Fibroblast of upper back skin (primary cell): ENCODE results near the gene ANK2.

Source experiments
- DNase-seq: peaks from one replicate; pipeline ENCODE4 v3.0.0-alpha.2; 2013

Gene ANK2

GRCh38 chr4:113101669-113102068, 52.2 kb downstream of the ANK2 start:
- peak; percentile 58 for DNase-seq

GRCh38 chr4:113103556-113103955, 54.1 kb downstream of the ANK2 start:
- DNase-seq: no peak

DNA sequence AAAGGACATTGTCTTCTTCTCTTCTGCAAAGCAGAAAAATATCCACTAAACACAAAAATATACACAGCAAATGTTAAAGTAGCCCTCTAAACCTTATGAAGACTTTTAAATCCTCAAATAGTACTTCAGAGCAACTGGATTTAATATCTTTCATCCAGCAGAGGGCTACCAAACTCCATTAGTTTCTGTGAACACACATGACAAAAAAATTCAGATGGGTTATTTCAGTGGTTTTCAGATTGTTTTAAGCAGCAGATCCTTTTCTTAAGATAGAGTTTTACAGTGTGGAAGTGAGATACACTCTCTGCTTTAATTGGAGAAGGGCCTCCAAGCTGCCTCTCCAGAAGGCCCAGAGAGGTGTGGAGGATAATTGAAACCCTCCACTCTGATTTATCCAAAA, 56.7 kb downstream of the ANK2 start:
- DNase-seq: peak; percentile 61

DNA sequence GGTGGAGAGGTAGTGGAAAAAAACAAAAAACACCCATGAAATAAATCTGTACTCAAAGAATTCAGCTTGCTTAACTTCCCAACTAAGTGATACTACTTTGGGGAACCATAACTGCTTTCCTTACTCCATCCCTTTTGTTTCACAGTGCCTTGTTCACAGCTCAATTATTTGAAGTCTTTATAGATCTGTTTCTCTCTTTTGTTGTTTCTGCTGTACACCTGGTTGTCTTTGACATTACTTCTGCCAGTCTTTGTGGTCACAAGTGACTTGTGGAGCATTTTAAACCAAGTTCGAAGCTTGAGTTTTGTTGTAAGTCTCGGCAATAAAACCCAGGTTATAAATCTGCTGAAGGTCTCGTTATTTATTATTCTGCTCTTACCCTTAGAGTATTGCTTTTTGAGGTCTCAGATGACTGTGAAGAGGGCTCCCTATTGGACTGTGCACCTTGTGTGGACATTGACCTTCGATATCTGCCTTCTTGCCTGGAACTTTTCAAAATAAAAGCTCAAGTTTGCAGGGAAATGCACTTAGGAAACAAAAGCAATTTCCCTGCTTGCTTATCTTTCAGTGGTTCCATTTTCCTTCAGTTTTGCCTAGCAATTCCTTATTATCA, 59.8 kb downstream of the ANK2 start:
- DNase-seq: no peak

DNA sequence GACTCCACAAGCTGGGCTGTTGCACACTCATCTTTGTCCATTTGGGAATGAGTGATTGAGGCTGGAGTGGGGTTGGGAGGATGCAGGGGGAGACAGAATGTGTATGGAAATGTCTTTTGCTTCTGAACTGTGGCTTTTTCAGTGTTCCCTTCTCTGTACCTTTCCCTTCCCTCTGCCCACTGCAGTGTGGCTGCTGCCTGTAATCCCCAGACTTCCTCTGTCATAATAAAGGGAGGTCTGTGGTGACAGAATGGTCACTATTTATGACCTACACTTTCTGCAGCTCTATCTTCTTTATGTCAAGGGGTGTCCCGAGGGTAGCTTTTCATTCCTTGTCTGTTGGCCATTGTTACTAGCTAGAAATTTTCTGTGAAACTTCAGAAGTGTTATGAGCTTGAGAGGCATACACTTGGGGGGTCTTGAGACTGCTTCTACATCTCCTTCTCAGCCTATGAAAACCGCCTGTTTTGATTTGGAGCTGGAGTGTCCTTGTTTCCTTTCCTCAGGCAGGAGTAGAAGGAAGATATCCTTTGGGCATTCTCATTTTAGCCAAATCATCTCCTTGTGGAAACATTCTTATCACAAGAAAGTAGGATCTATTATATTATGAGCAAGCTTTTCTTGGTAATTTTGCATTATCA, 63.0 kb downstream of the ANK2 start:
- DNase-seq: no peak

DNA sequence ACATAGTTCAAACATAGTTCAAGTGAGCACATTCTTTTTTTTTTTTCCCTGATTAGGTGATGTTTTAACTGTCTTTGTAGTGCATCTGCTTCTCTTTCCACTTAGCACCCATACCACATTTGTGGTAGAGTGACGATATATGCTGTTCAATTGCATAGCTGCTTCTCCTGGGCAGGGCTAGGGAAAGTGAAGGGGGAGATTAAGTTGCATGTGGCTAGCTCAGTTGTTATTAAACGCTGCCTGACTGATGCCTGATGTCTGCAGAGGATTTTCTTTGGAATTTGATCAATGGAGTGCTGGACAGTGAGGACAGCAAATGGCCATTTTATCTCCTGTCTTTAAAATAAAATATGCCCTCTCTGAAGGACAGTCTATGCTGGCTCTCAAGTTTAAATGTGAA, 63.7 kb downstream of the ANK2 start:
- no peak for DNase-seq

DNA sequence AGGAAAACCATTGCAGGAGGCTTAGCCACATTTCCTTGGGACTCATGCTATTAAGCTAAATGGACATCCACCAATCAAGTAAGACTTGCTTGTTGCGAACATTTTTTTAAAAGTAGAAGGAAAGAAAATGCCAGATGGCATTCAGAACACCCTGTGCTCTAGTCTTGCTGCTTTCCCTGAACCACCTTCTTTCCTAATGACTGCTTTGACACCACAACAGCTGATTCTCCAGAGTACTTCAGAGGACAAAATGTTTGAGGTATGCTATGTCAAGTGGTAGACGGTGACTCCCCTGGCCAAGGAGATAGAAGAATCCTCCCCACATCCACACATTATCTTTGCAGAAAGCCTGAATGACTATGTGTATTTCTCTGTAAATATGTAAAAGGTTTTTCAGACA, 65.4 kb downstream of the ANK2 start:
- DNase-seq: no peak

GRCh38 chr4:113116414-113117357, 67.2 kb downstream of the ANK2 start:
- peak; percentile 4 for DNase-seq

DNA sequence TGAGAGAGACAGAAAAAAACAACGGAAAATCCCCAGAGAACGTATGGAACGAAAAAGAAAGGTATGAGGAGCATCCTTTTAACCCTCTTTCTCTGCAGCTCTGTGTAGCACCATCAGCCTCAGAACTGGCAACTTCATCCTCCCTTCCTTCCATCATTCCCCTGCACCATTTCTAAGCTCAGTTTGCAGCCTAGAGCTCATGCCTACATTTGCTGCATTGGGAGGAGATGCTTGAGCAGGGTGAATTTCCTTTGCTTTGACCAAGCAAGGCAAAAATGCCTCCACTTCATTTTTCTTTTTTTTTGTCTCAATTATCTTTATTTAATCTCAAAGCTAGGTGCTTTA, 67.9 kb downstream of the ANK2 start:
- no peak for DNase-seq

GRCh38 chr4:113122066-113122465, 72.6 kb downstream of the ANK2 start:
- no peak for DNase-seq

DNA sequence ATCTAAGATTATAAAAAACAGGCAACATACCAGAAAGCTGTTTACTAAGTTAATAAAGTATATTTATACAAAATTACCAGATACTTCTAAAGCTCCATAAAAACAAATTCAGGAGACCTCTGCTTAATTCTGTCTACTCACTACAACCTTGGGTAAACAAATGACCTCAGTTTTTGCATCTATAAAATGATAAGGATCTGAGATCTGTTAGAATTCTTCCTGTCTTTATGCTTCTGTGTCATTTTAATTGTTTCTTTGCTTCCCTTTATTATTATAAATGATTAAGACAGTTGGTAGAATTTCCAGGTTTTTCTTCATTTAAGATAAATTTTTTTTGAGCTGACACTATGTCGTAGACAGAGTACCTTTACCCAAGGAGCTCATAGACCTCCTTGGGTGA, 76.0 kb downstream of the ANK2 start:
- DNase-seq: no peak

- DNase-seq: no peak
These were observed 81.7 kb downstream of the ANK2 start for GRCh38 chr4:113131136-113131535.

DNA sequence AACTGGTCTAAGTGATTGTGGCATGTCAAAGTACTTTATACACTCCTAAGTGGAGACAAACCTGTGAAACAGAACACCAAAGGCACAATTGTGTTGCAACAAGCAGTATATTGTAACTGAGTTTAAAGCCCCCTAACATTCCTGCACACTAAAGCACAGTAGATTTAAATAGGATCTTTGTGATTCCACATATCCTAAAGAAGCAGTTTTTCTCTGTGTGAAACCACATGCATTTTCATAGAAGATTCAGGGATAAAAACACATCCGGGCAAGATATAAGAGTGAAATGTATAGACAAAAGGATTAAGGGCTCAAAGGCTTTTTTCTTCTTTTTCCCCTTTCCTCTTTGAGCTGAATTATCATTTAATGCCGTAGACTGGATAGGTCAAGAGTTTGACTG, 82.2 kb downstream of the ANK2 start:
- no peak for DNase-seq

- DNase-seq: peak; percentile 54
These were observed 92.5 kb downstream of the ANK2 start for GRCh38 chr4:113141901-113142346.

DNA sequence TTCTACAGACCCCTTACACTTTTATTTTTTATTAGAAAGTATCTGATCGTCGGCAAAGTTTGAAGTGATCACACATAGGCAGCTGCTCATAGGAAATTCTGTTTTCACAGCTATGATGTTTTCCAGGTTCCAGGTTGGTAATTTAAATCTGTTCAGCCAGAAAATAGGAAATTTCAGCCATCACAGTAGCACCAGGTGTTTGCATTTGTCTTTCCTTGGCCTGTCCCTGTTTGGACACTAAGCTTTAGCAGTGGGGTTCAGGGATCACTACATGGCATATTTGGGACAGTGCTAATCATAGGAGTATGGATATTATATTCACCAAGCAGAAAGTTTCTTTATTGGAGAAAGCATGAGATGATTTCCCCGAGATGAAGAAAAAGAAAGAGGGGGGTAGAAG, 92.9 kb downstream of the ANK2 start:
- no peak for DNase-seq

DNA sequence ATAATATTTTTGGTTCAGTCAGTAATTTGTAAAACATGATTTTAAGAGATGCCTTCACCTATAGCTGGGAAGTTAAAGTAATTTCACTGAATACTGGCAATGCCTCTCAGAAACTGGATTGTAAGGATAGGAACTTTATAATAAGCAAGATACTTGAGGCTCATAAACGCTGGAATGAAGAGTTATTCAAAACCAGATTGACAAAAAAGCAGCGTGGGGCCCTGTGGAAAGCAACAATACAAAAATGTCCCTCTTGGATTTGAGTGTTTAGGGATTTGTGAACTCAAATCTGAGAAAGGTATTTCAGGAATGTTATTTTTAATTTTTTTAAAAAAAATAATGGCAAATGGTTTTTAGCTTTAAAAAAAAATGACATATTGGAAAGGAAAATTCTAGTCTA, 94.6 kb downstream of the ANK2 start:
- no peak for DNase-seq

GRCh38 chr4:113145147-113145518, 95.7 kb downstream of the ANK2 start:
- no peak for DNase-seq

DNA sequence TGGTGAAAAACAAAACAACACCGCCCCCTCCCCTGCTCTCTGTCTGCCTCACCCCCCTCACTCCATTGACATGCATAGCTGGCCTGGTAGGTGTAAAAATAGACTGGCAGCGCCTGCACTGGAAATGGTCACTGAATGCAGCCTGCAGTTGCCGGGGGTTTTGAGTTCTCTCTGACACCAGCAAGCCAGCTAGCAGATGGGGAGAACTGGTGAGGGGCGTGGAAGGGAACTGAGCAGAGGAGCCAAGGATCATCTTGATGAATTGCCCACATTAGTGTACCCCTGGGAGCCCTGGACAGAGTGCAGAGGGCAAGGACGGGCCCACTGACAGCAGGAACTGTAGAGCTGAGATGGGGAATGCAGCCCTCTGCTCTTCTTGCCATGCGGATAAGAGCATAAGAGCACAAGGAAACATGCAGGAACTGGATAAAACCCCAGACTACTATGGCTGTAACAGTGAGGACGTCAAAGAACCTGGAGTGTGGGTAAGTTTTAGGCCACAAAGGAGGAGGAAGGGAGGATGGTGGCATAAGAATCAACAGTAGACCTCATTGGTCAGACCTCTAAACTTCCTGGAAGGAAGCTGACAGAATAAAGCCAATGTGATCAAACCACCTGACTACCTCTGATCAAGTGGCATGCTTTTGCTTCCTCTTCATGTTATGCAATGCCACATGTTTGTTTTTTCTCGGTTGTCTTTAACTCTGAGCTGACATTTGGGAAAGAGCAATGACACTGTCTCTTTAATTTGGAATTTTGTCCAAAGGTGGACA, 96.3 kb downstream of the ANK2 start:
- no peak for DNase-seq

DNA sequence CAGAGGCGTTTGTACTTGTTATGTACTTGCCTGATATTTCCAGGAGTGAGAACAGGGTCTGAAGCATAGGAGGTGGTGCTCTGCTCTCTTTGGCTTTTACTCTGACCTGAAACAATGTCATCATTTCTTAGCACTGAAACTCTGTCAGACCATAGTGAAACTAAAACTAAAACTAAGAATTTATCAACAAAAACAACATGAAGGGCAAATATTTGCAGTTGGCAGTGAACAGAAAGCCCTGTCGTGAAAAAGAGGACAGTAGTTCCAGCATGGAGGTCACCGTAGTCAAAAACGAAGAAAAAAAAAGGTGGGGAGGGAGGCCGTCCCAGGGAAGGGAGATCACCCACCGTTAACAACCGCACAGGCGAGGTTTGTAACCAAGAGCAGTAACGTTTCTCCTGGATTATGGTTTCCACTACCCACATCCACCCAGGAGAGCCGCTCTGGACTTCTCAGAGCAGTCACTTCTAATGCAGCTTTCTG, 97.5 kb downstream of the ANK2 start:
- DNase-seq: no peak

DNA sequence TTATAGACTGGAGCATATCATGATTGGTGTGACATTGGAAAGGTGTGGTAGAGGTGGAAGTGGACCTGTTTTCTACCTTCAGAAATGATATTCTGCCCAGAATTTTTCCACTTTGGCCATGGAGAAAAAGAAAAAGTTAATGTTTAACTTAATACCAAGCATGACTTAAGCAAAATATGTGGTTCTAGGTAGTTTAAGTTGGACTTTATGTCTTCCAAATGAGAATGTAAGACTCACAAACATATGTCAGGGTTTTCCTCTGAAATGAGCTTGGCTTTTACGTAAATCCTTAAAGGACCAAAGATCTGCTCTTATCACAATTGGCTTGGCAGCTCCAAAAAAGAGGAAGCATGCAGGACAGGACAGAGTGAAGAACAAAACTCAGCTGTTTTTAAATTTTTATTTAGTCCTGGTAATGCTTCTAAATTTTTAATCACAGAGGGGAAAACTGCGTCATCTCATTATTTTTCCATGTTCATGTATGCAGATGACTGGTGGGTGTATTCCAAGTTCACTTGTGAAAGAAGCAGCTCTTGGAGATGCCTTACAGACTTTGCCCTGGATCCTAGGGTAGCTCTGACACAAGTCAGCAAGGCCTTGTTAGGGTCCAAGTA, 98.2 kb downstream of the ANK2 start:
- DNase-seq: no peak

DNA sequence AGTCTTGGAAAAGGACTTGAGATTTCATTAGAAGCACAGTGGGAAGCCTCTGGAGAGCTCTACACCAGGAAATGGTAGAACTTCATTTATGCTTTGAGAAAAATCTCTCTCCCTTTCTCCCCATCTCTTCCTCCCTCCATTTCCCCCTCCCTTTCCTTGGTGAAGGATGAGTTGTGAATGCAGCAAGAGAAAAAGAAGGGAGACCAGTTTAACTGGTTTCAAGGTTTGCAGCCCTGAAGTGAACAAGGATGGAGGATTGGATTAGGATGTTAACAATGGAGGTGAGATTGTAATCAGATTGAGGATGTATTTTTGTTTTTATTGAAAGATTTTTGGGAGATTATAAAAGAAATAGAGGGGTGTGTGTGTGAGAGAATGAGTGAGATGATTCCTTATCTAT, 99.5 kb downstream of the ANK2 start:
- DNase-seq: no peak

- peak; percentile 31 for DNase-seq
These were observed 104.2 kb downstream of the ANK2 start for GRCh38 chr4:113153529-113154101.
